ENCODE data around the gene LRRC49.

GRCh38 chr15:70964058-70964457 is 71.4 kb downstream of the LRRC49 start:
- TF ChIP-seq, protein P1, sequence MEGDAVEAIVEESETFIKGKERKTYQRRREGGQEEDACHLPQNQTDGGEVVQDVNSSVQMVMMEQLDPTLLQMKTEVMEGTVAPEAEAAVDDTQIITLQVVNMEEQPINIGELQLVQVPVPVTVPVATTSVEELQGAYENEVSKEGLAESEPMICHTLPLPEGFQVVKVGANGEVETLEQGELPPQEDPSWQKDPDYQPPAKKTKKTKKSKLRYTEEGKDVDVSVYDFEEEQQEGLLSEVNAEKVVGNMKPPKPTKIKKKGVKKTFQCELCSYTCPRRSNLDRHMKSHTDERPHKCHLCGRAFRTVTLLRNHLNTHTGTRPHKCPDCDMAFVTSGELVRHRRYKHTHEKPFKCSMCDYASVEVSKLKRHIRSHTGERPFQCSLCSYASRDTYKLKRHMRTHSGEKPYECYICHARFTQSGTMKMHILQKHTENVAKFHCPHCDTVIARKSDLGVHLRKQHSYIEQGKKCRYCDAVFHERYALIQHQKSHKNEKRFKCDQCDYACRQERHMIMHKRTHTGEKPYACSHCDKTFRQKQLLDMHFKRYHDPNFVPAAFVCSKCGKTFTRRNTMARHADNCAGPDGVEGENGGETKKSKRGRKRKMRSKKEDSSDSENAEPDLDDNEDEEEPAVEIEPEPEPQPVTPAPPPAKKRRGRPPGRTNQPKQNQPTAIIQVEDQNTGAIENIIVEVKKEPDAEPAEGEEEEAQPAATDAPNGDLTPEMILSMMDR (conservative IDR thresholded peaks at IDR 0.05; ENCODE audit: low read depth, low read length), result no peak
- TF ChIP-seq EZH2 (IDR thresholded peaks at IDR 0.05; ENCODE audit: borderline replicate concordance, low read depth, low read length, poor library complexity, severe bottlenecking), result no peak
